ENCODE measurements around the gene BBX.
A peak's percentile ranks its signal among the peaks of the same experiment; 100 is the strongest.

Gene BBX

DNA sequence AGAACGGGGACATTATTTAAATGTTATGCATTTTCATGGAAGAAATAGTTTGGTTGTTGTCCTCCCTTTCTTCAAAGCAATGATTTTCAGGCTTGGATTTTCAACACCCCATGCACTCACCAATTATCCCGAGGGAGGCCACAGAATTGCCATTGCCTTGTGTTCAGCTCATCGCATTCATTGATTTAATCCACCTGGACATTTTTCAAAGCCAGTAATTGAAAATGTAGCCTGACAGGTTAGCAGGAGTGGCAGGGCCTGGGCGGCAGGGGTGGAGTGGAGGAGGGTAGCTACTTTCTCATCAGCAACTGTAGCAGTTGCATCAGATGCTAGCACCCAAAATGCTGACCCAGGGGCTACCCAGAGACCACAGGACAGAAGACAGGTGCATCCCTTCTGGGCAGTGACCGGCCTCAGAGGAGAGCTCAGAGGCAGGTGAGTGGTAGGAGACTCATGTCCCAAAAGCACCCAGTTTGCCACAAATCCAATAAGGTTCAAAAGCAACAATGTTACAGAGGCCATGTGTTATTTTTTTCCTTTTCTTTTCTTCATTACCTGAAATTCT is 325.7 kb downstream of the BBX start:
- DNase-seq, result peak; percentile 93

DNA sequence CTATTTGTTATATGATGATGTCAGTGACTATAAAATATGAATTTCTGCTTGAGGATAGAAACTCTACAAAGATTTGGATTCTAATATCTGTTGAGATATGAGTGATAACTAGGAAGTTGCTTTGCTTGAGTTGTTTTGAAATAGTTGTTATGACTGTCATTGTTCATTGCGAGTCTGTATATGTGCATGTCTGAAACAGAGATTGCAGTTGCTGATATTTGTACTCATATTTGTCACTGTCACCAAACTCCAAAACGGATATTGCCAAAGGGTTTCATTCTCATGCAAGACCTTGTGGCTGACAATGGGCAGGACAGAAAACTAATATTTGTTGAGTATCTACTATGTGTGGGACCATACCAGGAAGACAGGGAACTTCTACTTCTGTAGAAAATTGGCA is 327.9 kb downstream of the BBX start:
- no peak for DNase-seq

DNA sequence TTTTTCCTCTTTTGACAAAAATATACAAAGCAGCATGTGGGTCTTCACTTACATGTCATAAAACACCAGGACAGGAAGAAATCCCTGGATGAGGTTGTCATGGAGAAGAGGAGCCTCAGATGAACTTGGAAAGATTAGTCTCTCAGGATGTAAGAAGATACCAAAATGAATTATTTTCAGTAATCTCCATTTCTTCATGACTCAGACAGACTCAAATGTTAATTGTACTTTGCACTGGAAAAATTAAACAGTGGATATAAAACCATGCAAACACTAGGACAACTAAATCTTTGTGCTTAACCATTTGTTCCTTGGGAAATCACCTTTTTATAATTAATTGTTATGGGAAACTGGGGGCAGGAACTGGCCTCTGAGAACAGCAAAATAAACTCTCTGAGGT is 331.1 kb downstream of the BBX start:
- DNase-seq, result peak; percentile 15

DNA sequence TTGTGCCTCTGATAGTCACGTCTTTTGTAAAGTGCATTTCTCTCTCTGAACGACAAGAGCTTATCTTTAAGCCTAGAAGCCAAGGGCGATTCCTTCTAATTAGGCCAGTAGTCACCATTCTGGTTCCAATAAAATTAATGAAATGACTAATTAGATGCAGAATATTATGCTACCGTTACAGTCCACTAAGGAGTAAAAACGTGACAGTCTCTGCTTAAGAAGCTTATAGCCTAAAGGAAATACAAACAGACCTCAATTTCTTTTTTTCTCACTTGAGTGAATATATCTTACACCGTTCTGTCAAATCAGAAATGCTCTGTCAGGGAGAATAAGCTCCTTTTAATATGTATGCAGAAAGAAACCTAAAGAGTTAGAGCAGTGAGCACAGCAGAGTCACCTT is 332.0 kb downstream of the BBX start:
- no peak for DNase-seq

- DNase-seq, result peak; percentile 90
Observed at GRCh38 chr3:107855710-107856109, 332.9 kb downstream of the BBX start.

- no peak for DNase-seq
Observed at GRCh38 chr3:107857854-107858253, 335.1 kb downstream of the BBX start.

- DNase-seq, result peak; percentile 31
Observed at GRCh38 chr3:107858876-107859275, 336.1 kb downstream of the BBX start.

All from NCI-H146 (cell line).